ENCODE data around the gene SASH3.
"Not testable (repeated sequence)": the region's sequence is repeated elsewhere in the genome, so short reads cannot be mapped to it uniquely, and the experiment has no call there.

Gene SASH3

DNA sequence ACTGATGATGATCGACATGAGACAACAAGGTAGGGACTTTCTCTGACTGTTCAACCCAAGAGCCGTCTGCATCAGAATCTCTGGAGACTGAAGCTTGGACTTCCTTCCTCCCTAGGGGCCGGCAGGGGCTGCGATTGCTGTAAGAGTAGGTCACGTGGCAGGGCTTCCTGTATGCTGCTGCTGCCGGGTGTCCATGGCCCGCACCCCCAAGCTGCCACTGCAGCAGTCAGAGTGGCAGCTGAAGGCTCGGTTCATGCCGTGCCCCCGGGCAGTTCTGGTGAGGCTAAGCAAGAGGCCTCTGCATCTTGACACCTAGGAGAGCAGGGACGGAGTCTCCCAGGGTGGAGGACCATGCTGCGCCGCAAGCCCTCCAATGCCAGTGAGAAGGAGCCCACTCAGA, at the start of gene SASH3:
TSS of gene SASH3 (plus strand) at position 203 of the 400 bp plus-strand sequence. CDS start at position 352, 149 bp downstream.
- no peak for DNase-seq

DNA sequence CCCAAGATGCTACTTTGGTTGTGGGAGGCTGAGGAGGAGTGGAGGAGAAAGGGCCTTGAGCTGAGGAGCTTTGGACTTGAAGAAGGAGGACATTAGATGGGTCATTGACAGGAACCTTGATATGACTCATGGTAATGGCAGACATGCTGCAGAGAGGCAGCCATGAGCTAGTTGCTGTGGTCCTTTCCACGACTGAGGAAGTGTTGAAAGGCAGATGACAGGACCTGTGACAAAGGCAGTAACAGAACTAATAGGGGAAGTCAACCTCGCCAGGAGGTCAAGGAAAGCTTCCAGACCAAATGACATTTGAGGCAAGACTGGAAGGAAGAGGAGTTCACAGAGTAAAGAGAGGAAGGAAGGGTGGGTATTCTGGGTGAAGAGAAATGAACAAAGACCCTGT, 48.5 kb upstream of the SASH3 start:
- no peak for DNase-seq

DNA sequence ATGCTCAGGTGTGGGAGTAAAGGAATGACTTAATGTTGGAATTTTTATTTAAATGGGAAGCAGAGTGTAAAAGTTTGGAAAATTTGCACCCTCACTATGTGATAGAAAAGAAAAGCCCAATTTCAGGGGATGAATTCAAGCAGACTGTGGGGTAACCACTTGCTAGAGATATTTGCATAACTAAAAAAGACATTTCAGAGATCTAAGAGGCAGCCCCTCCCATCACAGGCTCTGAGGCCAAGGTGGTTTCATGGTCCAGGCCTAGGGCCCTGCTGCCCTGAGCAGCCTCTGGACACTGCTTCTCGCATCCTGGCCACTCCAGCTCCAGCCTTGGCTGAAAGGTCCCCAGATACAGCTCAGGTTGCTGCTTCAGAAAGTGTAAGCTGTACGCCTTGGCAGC, 46.9 kb upstream of the SASH3 start:
- no peak for DNase-seq

DNA sequence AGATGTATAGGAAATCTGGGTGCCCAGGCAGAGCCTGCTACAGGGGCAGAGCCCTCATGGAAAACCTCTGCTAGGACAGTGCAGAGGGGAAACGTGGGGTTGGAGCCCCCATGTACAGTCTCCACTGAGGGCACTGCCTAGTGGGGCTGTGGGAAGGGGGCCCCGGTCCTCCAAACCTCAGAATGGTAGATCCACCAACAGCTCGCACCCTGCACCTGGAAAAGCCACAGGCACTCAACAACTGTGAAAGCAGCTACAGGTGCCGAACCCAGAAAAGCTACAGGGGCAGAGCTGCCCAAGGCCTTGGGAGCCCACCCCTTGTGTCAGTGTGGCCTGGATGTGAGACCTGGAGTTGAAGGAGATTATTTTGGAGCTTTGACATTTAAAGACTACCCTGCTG, 46.4 kb upstream of the SASH3 start:
- no peak for DNase-seq

- no peak for DNase-seq
These were observed 43.3 kb upstream of the SASH3 start for GRCh38 chrX:129736491-129736890.

GRCh38 chrX:129737916-129738315, 41.8 kb upstream of the SASH3 start:
- DNase-seq: no peak

- DNase-seq: no peak
These were observed 41.1 kb upstream of the SASH3 start, which contains the start of gene XPNPEP2 for GRCh38 chrX:129738466-129739308. XPNPEP2 (plus strand) TSS chrX:129738979; CDS start chrX:129739214, 235 bp downstream.

- DNase-seq: no peak
These were observed 40.2 kb upstream of the SASH3 start for GRCh38 chrX:129739578-129739977.

DNA sequence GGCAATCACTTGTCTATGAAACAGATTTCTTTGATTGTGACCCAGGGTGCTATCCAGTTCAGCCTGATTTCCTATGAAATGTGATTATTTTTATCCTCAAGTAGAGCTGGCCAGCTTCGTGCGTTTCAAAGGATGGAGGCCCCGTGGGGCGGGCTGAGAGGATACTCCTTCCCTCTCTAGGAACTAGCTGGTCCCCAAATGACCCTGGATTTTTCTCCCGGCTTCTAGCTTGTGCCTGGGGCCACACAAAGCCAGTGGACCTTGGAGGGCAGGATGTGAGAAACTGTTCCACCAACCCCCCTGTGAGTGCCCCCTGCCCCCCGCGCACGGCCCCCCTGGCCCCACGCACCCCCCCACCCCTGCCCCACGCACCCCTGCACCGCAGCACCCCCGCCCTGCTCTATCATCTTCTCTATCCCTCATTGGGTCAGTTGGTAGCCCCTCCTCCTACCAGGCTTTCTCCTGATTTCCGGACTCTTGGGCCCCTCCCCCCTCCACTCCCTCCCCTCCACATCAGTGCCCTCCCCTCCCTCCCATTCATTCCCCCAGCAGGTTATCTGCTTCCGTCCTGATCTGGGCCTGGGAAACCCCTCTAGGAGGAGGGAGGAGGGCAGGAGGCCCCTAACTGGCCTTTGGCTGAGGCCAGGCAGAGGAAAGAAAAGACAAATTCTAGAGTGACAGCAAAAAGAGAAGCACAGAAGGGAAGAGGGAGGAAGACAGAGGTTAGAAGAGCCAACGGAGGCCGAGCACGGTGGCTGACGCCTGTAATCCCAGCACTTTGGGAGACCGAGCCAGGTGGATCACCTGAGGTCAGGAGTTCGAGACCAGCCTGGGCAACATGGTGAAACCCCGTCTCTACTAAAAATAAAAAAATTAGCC, 37.6 kb upstream of the SASH3 start:
- no peak for DNase-seq

GRCh38 chrX:129742759-129743152, 37.0 kb upstream of the SASH3 start:
- DNase-seq: not testable (repeated sequence)

- no peak for DNase-seq
These were observed 35.9 kb upstream of the SASH3 start for GRCh38 chrX:129743821-129744220.

DNA sequence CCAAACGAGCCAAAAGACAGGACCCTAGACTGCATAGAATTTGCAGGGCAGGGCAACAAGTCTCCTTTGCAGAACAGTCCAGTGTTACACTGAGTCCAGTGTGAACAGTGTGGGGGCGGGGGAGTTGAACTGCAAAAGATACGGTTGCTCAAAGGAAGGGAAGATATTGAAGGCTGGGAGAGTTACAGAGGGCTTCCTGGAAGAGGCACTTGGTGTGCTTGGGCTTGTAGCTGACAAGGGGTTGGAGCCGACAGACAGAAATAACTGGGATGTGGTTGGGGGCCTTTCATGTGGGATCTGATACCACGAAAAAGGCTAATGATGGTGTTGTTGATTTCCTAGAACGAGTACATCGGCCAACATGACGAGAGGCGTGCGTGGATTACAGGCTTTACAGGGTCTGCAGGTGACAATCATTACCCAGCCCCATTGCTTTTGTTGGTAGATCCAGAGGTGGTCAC, 34.9 kb upstream of the SASH3 start:
- DNase-seq: no peak

GRCh38 chrX:129746557-129747470, 32.9 kb upstream of the SASH3 start:
- no peak for DNase-seq

DNA sequence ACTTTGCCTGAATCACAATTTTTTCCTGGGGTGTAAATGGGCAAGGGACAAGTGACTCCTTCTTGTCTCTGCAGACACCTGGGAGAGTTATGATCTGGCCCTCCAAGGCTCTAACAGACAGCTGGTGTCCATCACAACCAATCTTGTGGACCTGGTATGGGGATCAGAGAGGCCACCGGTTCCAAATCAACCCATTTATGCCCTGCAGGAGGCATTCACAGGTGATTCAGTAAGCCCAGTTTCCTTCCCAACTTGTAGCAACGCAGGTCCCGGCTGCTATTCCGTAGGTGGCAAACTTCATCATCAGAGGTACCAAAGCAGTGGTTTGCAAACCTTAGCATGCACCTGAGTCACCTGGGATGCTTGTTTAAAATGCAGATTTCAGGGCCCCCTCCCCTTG, 32.2 kb upstream of the SASH3 start:
- DNase-seq: no peak

DNA sequence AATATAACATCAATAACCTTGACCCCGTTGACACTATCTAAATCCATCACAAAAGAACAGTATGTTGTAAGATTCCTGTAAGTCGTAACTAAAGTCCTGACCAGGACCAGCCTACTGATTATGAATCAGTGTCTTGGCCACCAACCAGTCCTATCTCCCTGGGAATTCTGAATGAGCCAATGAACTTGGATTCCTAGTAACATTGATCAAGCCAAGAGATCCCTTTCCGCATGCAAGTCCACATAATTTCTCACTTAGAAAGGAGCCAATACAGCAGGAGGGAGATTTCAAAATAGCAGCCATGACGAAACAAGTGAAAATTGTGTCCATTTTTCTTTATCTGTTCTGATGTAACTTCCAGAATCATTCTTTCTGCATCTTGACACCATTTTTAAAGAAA, 31.4 kb upstream of the SASH3 start:
- no peak for DNase-seq

GRCh38 chrX:129749069-129749468, 30.7 kb upstream of the SASH3 start:
- no peak for DNase-seq

DNA sequence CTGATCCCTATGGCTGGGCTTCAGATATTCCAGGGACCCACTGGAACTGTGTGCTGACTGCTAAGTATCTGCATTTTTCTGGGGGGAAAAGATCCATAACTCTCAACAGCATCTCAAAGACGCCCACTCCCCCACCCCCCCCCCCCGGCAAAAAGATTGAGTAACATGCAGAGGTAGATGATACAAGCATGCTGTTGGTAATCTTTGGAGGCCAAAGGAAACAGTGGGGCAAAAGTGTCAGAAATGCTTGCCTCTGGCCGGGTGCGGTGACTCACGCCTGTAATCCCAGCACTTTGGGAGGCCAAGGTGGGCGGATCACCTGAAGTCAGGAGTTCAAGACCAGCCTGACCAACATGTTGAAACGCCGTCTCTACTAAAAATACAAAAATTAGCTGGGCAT, 28.8 kb upstream of the SASH3 start:
- DNase-seq: no peak

DNA sequence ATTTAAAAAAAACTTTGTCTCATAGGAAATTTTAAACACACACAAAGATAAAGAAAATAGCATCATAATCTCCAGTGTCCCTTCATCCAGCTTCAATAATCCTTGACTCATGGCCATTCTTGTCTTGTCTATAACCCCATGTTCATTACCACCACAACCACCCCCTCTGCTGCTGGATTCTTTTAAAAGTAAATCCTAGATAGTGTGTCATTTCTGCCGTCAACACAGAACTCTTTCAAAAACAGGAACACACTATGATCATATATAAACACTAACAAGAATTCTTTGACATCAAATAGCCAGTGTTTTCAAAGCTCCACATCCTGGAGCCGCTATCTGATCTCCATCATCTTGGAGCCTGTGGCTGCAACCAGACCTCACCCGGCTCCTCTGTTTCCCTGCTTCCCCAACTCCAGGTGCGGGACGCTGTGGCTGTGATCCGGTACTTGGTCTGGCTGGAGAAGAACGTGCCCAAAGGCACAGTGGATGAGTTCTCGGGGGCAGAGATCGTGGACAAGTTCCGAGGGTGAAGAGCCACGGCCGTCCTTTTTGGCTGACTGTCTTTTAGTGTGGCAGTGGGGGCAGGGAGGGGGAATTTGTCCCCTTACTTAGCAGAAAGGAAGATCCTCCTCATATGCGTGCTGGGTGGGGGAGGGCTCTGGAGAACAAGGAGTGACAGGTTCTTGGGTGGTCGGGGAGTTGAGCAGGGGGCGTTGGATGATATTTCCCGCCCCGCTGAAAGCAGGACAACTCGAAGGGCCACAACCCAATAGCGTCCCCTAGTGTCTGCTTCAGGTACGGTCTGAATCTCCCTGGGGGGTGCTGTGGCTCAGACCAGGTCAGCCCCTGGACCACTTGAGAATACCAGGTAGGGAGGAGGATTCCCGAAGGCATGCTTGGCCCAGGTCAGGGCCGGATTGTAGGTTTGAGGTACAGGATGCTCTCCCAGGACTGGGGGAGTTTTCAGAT, 25.4 kb upstream of the SASH3 start:
- DNase-seq: no peak

DNA sequence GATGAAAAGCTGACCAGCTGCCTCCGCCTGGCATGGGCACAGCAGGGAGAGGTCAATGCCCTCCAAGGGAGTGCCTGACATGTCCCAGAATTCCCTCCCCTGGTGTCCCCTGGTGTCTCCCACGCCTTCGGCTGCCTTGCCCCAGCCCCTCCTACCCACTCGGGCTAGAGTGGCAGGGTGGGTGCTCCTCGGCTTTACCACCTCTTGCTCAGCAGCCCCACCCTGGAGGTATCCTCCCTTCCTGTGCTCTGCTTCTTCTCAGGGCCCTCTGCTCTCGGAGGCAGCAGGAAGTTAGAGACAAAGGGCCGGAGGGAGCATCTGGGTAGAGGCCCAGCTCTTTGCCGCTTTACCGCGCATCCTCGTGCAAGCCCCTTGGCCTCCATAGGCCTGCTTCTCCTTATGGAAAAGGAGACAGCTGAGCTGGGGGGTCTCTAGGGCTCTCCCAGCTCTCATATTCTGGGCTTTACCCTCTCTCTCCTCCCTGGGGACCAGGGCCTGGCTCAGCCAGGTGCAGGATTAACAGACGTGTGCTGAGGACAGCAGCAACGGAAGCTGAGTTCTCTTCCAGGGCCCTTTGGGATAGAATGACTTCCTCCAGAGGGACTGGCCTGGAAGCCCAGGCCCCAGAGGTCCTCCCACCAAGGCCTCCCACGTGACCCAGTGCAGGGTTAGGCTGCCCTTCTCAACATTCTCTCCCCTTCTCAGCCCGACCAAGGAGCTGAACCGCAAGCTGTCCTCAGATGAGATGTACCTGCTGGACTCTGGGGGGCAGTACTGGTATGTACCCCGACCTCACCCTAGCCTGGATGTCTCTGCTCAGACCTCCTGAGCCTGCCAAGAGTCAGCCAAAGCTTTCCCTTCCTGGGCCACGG, 23.7 kb upstream of the SASH3 start:
- no peak for DNase-seq

DNA sequence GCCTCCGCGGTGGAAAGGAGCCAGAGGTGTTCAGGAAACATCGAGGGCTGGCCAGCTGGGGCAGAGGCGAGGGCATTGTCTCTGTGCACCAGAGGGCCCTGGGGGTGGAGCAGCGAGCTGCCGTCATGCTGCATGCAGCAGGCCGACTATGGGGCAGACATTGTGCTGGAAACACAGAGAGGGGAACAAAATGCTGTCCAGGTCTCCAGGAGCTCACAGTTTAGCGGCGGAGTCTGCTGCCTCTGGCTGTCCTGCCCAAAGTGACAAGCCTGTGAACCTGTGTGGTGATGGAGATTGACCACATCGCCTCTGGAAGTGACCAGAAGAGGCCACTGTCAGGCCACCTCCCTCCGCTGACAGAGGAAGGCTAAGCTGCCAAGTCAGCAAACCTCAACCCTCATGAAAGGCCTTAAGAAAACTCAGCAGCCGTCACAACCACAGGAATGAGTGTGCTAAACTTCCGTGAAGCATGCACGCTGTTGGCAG, 20.1 kb upstream of the SASH3 start:
- DNase-seq: peak; percentile 13

Measured in amniotic stem cell (primary cell).